Tracheal epithelial cell (primary cell): ENCODE data around the gene DCANP1. TPM values are rescaled to one million over a fixed set of nuclear protein-coding genes. Genes with fewer than 3 reads are reported as not detected.

Experiments used
- total RNA-seq: library from RNA; depleted of rRNA; stranded (reverse); fragments of >200 nt; gene quantifications from 2 replicates; pipeline ENCODE4 v1.2.1, GENCODE V29; 2014

Gene DCANP1, protein sequence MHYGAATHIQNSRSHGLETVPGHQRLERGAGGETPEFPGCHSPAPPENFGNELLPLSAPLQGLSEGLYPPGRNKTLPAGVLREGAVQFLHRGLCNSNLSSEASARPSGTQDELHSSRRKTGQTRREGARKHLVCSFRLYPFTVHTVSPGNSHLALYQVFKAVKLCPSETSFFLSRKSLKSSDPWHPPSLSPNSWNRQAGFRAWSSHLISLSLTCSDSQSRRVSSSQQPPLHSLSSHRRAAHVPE
- total RNA-seq = not detected in 2 replicates

DNA sequence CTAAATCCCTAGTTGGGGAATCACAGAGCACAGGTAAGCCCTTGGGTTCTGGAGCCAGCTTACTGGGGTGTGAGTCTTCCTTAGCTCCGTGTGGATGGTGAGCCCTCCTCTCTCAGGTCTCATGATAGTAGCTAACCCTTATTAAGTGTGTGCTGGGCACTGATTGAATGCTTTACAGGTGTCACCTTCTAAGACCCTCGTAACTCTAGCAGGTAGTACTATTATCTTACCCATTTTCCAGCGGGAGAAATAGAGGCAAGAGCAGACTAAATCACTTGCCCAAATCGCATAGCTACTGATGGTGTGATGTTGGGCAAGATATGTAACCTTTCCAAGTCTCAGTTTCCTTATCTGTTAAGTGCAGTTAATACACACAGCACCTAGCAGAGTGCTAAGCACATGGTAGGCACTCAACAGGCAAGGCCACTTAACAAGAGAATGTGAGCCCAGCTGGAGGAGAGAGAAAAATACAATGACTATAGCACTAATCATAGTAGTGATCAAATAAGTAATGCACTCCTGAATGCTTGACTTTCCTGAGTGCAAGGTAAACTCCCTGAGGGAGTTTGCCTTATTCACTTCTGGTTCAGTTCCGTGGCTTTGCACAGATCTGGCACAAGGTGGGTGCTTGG is at the start of gene DCANP1:
DCANP1 (minus strand) TSS at position 51 of the 632 bp plus-strand sequence. CDS start 240 bp downstream, outside the sequence.

DNA sequence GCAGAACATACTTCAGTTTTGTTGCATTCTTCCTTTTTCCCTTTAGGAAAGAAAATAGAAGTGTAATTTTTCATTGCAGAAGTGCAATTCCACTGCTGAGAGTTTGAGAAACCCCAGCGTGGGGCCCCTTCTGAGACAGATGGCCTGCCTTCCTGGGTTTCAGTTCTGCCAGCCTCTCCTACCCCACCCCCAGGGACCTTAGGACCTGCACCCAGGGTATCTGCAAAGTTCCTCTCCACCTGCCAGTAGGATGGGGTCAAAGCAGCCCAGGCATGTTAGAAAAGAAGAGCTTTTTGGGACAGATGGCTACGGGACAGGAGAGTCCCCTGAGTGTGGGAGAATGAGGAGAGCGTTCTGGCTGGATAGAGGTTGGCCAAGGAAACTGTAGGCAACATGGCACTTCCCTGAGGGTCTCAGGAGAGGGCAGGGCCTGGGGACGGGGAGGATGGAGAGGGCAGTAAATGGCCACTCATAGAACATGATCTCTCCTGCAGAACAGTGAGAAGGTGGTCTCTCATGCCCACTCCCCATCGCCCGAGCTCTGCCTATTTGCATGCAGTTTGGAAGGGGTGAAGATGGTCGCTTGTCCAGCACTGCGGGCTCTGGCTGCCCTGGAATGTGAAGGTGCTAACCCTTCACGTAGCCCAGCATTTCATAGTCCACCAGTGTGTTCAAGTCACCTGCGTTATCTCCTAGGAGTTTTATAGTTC is 5.3 kb upstream of the DCANP1 start, which contains the start of gene TIFAB:
TIFAB (minus strand) TSS at position 31 of the 710 bp plus-strand sequence. CDS start 2,412 bp downstream, outside the sequence.

DNA sequence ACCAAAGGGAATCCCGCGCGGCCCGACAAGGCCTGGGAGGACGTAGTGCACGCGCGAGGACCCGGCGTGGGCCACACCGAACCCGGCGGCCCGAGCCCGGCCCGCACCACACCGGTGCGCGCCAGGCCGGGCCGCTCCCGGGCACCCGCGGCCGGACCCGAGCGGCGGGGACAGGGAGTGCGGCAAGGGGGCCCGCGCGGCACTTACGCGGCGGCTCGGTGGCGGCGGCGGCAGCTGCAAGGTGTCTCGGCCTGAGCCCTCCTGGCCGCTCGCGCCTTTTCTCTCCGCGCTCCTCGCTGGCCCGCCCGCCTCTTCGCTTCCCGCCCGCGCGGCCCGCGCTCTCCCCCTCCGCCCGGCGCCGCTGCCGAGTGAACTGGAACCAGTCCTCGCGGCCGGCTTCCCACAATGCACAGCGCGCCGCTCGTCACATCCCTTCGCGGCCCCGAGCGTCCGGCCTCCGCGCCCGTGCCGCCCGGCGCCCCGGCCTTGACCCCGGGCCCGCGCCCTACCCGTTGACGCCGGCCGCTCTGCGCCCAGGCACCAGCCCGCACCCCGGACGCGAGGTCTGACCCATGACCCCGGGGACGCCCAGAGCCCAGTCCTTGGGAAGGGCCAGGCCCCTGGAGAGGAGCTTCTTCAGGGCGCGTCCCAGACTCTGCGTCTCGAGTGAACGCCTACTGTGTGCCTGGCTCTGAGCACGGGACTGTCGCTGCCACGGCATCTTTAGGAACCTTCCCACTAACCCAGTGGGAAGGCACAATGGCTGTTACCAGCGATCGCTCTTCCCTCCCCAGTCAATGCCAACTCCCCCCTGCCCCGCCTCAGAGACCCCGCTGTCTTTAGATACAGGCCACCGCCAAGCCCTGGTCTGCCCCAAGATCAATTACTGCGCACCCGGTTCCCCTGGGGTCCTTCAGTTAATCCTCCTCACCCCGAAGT is 48.0 kb downstream of the DCANP1 start, which contains the start of gene MACROH2A1:
MACROH2A1 (minus strand) TSS at position 377 of the 939 bp plus-strand sequence. CDS start 10,138 bp downstream, outside the sequence.

Other genes starting within 250 kb of the DCANP1 start
- 212 and 303 TPM in 2 replicates for gene MACROH2A1, start 48.1 kb downstream of the DCANP1 start, total RNA-seq
- gene TIFAB, start 5.0 kb upstream of the DCANP1 start, total RNA-seq = not detected in 2 replicates
- not detected in 2 replicates for gene NEUROG1, start 88.6 kb upstream of the DCANP1 start, total RNA-seq
- gene CXCL14, start 131.6 kb upstream of the DCANP1 start, total RNA-seq = 1.1 and 1.7 TPM in 2 replicates